ENCODE measurements around the gene PLXDC2.

Gene PLXDC2

GRCh38 chr10:19946245-19946644, 130.0 kb downstream of the PLXDC2 start:
- DNase-seq: no peak

- DNase-seq: no peak
Observed at GRCh38 chr10:19946791-19947190, 130.6 kb downstream of the PLXDC2 start.

- DNase-seq: no peak
Observed at GRCh38 chr10:19947215-19947614, 131.0 kb downstream of the PLXDC2 start.

- no peak for DNase-seq
Observed at GRCh38 chr10:19947656-19948055, 131.4 kb downstream of the PLXDC2 start.

- no peak for DNase-seq
Observed at GRCh38 chr10:19952224-19953010, 136.2 kb downstream of the PLXDC2 start.

- no peak for DNase-seq
Observed at GRCh38 chr10:19954601-19955000, 138.4 kb downstream of the PLXDC2 start.

- no peak for DNase-seq
Observed at GRCh38 chr10:19956516-19957032, 140.3 kb downstream of the PLXDC2 start.

- no peak for DNase-seq
Observed at GRCh38 chr10:19958787-19959186, 142.6 kb downstream of the PLXDC2 start.

GRCh38 chr10:19961076-19962053, 145.1 kb downstream of the PLXDC2 start:
- no peak for DNase-seq

- no peak for DNase-seq
Observed at GRCh38 chr10:19964625-19965024, 148.4 kb downstream of the PLXDC2 start.

GRCh38 chr10:19966751-19967150, 150.5 kb downstream of the PLXDC2 start:
- DNase-seq: no peak

- DNase-seq: no peak
Observed at GRCh38 chr10:19967981-19968380, 151.7 kb downstream of the PLXDC2 start.

- DNase-seq: no peak
Observed at GRCh38 chr10:19968745-19969144, 152.5 kb downstream of the PLXDC2 start.

GRCh38 chr10:19970256-19970655, 154.0 kb downstream of the PLXDC2 start:
- DNase-seq: no peak

- no peak for DNase-seq
Observed at GRCh38 chr10:19970717-19971116, 154.5 kb downstream of the PLXDC2 start.

- no peak for DNase-seq
Observed at GRCh38 chr10:19971343-19972052, 155.3 kb downstream of the PLXDC2 start.

GRCh38 chr10:19974138-19974537, 157.9 kb downstream of the PLXDC2 start:
- DNase-seq: no peak

GRCh38 chr10:19974554-19974953, 158.3 kb downstream of the PLXDC2 start:
- no peak for DNase-seq

GRCh38 chr10:19977097-19977521, 160.9 kb downstream of the PLXDC2 start:
- DNase-seq: no peak

GRCh38 chr10:19979628-19980027, 163.4 kb downstream of the PLXDC2 start:
- no peak for DNase-seq

GRCh38 chr10:19983880-19984565, 167.8 kb downstream of the PLXDC2 start:
- DNase-seq: no peak

GRCh38 chr10:19985745-19986144, 169.5 kb downstream of the PLXDC2 start:
- DNase-seq: no peak

Measured in CD4-positive, alpha-beta T cell treated with Interleukin-4 for 1 hour (primary cell).